Raji (cell line): ENCODE data around the gene HOXA13.

Source experiments
- POLR2A ChIP-seq: IDR thresholded peaks from 2 replicates; pipeline ENCODE4 v1.6.1; 2011; ENCODE audit warnings: low read depth, low read length, control low read depth; ENCODE audit not compliant: insufficient read depth

Gene HOXA13

GRCh38 chr7:27241189-27242056, 41.5 kb upstream of the HOXA13 start:
- no peak for TF ChIP-seq POLR2A

- TF ChIP-seq POLR2A, result no peak
Measured at GRCh38 chr7:27240015-27240731, 40.3 kb upstream of the HOXA13 start.

GRCh38 chr7:27239387-27240014, 39.6 kb upstream of the HOXA13 start:
- TF ChIP-seq POLR2A, result no peak

- TF ChIP-seq POLR2A, result no peak
Measured at GRCh38 chr7:27238979-27239386, 39.1 kb upstream of the HOXA13 start.

- TF ChIP-seq POLR2A, result no peak
Measured at GRCh38 chr7:27237735-27238334, 37.9 kb upstream of the HOXA13 start.

- TF ChIP-seq POLR2A, result no peak
Measured at GRCh38 chr7:27235387-27236311, 35.8 kb upstream of the HOXA13 start.

- TF ChIP-seq POLR2A, result no peak
Measured at GRCh38 chr7:27229448-27229847, 29.6 kb upstream of the HOXA13 start.

GRCh38 chr7:27224983-27225934, 25.4 kb upstream of the HOXA13 start:
- no peak for TF ChIP-seq POLR2A

- TF ChIP-seq POLR2A, result no peak
Measured at GRCh38 chr7:27223941-27224575, 24.2 kb upstream of the HOXA13 start.

- no peak for TF ChIP-seq POLR2A
Measured at GRCh38 chr7:27221201-27221797, 21.4 kb upstream of the HOXA13 start.

GRCh38 chr7:27220440-27220955, 20.6 kb upstream of the HOXA13 start:
- TF ChIP-seq POLR2A, result no peak

- TF ChIP-seq POLR2A, result no peak
Measured at GRCh38 chr7:27219821-27220220, 19.9 kb upstream of the HOXA13 start.
